Inflammatory macrophage treated with lipopolysaccharide for 1 hour (primary cell): Measurements from ENCODE around the gene PTBP1.

ENCODE experiments used
- DNase-seq, 2 donors: peaks; one replicate each; pipeline ENCODE4 v3.0.0-alpha.2; 2020 to 2022

PTBP1 gene

DNA sequence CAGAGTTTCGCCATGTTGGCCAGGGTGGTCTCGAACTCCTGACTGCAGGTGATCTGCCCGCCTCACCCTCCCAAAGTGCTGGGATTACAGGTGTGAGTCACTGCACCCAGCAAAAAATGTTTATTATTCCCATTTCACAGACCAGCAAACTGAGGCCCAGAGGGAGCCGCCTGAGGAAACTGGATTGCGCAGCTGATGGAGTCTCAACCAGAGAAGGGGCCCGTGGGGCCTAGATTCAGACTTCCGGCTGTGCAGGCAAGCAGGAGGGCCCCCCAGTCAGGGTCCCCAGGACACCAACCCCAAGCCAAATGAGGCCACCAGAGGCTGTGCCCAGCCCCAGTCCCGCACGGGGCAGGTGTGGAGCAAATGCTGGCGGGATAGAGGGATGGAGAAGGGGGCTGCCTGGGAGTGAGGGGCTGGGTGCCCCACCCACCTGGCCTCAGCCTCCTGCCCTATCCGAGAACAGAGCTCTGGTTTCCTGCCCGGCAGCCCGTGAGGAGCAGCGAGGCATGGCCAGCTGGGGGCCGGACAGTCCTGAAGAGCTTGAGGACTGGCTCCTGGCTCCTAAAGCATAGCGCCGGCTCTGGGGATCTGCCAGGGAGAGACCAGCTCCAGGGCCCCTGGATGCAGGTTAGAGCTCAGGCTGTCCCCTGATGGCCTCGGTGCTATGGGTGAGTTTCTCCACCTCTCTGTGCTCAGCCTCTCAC, 24.4 kb upstream of the PTBP1 start:
- DNase-seq = no peak

DNA sequence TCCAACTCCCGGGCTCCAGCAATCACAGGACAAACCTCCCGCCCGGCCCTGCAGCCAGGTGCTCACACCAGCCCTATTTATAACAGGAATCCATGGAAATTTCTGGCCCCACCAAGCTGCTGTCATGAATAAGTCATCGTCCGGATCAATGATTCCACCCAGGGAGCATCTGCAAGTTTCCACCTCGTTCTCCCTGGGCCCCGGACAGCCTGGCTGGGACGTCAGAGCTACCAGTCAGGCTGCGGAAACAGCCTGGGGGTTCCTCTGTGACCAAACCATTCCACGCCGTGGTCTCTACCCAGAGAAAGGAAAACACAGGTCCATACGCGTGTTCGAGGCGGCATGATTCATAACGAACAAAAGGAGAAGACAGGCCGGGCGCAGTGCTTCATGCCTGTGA, 20.7 kb upstream of the PTBP1 start:
- no peak for DNase-seq

DNA sequence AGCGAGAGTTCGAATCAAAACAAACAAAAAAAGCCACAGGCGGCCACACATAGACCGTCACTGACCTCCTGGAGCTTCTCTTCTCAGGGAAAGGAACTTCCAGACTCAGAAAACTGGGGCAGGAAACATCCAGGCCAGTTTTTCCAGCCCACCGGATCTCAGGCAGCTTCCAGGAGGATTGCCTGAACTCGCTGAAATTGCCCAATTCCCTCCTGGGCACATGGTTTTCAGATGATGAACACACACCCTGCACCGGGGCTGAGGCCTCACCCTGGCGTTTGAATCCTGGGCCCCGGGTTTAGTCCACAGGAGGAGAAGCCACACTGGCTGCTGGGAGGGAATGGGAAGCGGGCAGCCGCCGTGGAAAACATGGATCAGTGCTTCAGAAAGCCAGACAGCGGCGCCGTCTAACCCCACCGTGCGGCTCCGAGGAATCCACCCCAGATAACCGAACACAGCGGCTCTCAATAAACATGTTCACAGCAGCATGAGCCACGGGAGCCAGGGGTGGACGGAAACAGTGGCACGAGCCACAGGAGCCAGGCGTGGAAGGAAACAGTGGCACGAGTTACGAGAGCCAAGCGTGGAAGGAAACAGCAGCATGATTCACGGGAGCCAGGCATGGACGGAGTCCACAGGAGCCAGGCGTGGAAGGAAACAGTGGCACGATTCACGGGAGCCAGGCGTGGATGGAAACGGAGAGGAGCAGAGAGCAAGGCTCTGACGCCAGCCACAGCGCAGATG, 18.2 kb upstream of the PTBP1 start:
- no peak for DNase-seq

DNA sequence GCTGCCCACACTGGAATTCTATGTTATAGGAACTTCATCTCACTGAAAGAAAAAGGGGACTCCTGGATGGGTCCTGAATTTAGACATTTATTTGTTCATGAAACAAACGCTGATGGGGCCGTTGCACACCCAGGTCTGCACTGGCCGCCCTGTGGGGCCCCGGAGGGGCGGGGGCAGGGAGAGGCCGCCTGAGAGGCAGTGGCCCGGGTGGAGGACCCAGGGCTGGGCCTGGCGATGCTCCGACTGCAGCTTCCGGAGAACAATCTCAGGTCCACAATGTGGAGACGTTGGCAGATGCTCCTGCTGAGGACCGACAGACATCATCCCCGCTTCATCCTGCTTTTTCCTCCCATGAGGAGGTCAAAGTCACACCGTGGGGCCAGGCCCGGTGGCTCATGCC, 16.3 kb upstream of the PTBP1 start:
- DNase-seq = no peak

DNA sequence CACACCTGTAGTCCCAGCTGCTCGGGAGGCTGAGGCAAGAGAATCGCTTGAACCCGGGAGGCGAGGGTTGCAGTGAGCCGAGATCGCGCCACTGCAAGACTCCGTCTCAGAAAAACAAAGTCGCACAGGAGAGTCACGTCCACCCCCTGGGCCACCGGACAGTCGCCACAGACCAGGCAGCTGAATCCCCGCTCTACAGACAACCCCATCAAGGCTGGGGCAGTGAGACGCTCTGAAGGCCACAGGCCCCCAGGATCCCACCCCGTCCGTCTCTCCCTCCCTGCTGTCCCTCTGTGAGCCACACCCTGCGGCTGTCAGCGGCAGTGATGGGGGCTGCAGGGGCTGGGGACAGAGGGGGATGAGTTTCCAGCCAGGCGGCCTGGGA, 15.5 kb upstream of the PTBP1 start:
- no peak for DNase-seq

DNA sequence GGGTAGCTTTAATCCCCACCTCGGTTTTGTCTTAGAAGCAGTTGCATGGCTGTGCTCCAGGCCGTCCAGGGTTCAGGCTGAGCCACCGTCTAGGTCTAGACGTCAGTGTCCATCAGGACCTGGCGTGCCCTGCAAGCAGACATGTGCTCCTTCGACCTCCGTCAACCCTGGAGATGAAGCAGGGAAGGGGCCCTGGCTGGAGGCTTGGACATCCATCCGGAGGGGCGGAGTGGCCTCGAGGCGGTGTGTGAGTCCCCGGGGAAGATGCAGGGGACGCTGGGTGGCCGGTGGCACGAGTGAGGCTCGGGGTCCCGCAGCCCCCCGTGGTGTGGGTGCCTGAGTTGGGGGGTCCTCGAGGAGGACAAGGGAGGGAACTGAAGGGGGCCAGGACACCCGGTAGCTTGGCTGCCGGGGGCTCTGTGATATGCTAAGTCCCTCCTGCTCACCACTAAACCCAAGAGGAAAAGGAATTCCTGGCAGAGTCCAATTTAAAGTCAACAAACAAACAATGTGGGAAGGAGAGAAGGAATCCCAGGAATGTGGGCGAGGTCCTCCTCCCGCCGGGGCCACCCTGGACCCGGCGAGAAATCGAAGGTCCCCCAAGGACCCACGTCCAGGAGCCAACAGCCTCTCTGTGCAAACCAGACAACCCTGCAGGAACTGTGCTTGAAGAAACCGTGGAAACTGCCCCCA, 14.9 kb upstream of the PTBP1 start:
- DNase-seq = no peak

DNA sequence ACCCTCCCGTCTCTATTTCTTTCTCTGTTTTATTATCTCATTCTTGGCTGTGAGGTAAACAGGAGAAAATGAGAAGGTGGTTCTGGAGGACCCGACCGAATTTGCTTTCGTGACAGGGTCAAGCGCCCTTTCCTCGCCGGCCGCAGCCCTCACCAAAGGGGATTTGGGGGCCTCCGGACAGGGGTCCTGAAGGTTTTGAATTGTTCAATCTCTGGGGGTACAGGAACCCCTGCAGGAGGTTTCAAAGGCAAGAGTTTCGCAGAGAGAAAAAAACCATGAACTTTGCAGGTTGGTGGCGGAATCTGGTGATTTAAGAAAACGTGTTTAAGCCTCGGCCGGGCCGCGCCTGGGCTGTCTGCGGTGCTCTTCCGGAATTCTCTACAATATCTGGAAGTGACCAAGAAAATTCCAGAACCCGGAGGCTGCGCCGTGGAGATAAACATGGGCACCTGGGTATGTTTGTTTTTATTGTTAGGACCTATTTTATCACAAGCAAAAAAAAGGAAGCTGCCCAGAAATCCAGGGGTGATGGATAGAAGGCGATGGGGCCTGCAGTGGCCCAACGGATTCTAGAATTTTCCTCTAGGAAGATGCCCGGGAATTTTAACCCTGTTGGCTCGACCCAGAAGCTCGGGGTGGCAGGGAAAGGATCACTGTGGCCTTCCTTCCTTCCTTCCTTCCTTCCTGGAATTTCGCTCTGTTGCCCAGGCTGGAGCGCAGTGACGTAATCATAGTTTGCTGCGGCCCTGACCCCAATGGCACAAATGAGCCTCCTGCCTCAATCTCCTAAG, 14.2 kb upstream of the PTBP1 start:
- DNase-seq = no peak

DNA sequence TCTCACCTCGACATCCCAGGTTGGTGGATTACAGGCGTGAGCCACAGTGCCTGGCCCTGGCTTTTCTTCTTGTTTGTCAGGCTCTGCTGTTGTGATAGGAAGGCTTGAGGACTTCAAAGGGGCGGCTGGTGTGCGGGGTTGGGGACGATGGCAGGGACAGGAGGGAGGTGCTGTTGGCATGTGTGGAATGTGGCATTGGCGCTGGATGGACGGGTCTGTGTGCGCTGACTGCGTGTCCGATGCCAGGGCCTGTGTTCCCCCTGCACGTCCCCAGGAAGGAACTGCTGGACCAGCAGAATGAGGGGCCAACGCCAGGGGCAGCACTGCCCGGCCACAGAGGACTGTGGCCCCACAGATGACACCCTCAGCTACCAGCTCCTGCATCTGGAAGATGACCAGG, 12.7 kb upstream of the PTBP1 start:
- DNase-seq = no peak

DNA sequence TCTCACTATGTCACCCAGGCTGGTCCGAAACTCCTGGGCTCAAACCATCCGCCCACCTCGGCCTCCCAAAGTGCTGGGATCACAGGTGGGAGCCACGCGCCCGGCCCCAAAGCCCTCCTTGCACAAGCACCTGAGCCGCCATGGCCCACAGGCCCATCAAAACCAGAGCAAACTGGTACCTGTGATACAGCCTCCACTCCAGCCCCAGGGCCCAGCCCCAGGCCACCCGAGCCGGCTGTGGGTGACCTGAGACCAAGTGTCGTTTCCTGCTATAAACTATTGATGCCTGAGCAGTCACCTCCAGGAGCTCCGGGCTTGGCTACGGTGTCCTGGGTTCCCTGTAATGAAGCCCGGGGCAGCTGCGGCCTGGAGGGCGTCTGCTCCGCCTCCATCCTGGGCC, 9.7 kb upstream of the PTBP1 start:
- no peak for DNase-seq

DNA sequence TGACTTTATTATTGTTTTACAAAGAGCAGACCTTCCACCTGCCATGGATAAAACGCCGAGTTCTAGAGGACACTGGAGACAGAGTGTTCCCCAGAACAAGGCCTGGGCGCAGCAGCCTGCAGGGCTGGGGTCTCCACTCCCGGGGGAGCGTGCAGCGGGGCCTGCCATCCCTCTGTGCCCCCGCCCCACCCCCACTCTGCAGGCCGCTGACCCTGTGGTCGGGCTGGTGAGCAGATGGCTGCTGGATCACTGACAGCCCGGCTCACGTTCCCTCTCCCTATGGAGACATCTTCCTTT, 8.6 kb upstream of the PTBP1 start:
- no peak for DNase-seq

DNA sequence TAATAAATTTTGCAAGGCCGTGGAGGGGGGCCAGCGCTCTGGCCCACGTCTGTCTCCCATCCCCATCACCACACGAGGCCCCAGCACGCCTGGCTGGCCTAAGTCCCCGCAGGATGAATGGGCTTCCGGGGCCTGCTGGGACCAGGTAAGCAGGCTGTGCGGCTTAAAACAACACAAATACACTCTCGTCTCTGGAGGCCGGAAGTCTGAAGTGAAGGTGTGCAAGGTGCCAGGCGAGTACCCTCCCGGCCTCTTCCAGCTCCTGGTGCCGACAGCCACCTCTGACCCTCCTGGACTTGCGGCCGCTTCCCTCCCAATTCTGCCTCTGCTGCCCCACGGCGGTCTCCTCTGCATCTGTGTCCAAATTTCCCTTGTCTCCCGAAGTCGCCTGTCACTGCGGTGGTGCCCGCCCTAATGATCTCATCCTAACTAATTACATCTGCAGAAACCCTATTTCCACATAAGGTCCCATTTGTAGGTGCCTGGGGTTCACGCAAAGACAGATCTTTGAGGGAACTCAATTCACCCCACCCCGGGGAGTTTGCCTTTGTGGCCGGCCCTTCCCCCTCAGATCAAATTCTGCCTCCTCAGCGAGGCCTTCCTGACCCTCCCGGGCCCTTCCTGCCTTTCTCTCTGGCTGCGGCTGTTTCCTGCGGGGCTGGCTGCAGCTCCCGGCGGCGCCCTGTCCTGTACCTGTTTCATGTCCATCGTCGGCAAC, 8.1 kb upstream of the PTBP1 start:
- DNase-seq = peak; percentile 33 to 55

DNA sequence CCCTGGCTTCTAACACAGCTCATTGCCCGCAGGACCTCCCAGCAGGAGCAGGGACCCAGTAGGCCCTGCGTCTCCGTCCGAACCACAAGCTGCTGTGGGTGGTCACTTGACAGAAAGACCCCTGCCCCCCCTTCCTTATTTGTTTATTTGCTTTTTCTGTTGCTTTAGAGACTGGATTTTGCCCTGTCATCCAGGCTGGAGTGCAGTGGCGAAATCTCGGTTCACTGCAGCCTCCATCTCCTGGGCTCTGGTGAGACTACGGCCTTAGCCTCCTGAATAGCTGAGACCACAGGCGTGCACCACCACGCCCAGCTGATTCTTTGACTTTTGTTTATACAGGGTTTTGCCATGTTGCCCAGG, 7.6 kb upstream of the PTBP1 start:
- DNase-seq = no peak

DNA sequence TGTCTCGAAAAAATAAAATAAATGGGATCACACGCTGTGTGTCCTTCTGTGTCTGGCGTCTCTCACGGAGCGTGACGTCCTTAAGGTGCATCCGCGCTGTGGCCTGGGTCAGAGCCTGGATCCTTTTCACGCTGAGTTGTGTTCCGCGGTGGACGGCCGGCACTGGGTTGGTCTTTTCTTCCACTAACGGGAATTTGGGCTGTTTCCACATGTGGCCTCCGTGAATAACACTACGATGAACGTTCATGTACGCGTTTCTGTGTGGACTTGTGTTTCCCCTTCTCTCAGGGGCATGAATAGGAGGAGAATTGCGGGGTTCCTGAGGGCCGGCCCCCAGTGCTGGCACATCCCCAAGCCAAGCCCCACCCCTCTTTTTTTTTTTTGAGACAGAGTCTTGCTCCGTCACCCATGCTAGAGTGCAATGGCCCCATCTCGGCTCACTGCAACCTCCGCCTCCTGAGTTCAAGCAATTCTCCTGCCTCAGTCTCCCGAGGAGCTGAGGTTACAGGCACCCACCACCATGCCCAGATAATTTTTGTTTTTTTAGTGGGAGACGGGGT, 6.2 kb upstream of the PTBP1 start:
- no peak for DNase-seq

DNA sequence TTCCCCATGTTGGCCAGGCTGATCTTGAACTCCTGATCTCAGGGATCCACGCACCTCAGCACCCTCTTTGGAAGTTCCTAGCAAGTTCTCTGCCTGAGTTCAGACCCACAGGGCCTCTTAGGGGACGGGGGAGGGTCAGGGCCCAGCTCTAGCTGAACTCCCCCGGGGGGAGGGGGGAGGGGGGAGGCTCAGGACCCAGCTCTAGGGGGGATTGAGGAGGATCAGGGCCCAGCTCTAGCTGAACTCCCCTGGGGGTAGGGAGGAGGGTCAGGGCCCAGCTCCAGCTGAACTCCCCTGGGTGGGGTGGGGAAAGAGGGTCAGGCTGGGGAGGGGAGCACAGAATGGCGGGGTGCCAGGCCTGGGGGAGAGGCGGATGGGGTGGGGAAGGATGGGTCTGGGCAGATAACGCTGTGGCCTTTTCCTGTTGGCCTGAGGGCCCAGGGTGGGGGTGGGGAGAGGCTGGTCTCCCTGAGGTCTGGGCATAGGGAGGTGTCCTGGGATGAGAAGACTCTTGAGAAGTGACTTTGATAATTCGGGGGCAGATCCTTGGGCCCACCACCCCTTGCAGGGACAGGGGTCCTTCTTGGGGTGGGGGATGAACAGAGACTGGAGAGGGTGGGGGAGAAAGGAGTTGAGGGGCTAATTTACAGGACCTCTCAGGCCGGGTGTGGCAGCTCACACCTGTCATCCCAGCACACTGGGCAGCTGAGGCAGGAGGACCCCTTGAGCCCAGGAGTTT, 5.5 kb upstream of the PTBP1 start:
- DNase-seq = no peak

DNA sequence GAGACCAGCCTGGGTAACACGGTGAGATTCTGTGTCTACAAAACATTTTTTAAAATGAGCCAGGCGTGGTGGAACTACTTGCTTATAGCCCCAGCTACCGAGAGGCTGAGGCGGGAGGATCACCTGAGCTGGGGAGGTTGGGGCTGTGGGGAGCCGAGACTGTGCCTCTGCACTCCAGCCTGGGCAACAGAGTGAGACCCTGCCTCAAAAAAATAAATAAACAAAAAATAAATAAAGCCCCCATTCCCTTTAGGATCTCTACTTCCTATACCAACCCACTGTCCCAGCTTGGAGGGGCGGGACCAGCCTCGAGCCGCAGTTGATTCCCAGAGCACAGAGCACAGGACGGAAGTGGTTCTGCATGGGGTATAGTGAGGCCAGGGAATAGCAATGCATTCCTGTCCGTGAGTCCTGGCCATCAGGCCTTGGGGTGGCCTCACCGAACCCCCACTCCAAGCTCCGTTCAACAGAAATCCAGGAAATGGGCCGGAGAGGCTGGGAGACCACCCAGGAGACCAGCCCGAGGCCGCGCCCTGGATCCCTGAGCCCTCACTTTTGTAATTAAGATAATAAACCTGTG, 4.9 kb upstream of the PTBP1 start:
- DNase-seq = no peak

DNA sequence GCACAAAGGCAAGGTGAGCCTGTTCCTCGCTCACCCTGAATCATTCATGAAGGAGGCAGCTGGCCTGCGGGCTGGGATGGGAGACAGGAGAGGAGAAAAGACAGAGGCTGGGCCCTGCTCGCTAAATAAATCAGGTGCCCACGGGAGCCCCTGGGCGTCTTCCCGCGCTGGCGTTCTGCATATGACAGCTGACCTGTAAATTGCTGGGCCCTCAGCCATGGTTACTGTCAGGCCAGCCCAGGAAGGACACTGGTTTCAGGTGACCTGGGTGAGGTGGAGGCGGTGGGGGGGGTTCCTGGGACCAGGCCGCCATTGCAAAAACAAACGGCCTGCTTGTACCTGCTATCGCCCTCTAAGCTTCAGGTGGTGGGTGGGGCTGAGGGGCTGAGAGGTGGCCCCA, 3.4 kb upstream of the PTBP1 start:
- no peak for DNase-seq

DNA sequence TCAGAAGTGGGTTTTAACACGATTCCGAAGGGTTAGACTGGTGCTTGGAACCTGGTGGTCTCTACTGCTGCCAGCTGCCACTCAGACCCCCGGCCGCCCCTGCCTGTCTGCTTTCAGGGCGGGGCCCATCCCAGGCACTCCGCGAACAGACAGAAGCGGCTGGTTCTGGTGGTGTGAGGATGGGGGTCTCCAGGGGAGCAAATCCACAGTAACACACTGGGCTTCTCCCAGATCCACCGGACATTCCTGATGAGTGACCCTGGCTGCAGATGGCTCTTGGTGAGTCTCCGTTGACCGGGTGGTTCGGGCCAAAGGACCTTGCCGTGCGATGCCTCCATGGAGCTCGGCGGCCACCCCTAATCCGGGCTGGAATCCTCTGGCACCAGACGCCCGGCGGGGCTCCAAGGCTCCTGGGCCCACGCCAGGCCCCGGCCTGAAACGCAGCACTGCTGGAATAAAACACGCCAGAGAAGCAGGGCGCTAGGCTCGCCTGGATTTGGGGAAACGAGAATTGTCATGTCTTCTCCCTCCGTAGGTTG, 2.1 kb upstream of the PTBP1 start:
- no peak for DNase-seq

DNA sequence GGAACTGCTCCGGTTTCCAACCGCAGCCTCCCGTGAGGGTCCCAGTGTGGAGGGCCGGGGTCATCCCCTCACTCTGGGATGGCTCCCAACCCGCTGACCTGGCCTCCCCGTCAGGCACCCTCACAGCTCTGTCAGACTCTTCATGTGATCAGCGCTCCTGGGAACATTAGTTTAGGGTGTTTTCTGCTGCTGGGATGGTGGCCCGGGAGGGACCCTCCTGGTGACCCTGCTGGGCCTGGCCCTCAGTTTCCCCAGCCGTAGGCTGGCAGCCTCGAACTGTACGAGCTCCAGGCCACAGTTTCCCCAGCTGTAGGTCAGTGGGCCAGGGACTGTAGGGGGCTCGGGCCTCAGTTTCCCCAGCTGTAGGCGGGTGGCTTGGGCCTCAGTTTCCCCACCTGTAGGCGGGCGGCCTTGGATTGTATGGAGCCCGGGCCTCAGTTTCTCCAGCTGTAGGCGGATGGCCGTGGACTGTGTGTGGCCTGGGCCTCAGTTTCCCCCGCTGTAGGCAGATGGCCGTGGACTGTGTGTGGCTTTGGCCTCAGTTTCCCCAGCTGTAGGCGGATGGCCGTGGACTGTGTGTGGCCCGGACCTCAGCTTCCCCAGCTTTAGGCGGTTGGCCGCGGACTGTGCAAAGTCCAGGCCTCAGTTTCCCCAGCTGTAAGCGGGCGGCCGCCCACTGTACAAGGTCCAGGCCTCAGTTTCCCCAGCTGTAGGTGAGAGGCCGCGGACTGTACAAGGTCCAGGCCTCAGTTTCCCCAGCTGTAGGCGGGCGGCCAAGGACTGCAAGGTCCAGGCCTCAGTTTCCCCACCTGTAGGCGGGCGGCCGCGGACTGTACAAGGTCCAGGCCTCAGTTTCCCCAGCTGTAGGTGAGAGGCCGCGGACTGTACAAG, 1.3 kb upstream of the PTBP1 start:
- no peak for DNase-seq

DNA sequence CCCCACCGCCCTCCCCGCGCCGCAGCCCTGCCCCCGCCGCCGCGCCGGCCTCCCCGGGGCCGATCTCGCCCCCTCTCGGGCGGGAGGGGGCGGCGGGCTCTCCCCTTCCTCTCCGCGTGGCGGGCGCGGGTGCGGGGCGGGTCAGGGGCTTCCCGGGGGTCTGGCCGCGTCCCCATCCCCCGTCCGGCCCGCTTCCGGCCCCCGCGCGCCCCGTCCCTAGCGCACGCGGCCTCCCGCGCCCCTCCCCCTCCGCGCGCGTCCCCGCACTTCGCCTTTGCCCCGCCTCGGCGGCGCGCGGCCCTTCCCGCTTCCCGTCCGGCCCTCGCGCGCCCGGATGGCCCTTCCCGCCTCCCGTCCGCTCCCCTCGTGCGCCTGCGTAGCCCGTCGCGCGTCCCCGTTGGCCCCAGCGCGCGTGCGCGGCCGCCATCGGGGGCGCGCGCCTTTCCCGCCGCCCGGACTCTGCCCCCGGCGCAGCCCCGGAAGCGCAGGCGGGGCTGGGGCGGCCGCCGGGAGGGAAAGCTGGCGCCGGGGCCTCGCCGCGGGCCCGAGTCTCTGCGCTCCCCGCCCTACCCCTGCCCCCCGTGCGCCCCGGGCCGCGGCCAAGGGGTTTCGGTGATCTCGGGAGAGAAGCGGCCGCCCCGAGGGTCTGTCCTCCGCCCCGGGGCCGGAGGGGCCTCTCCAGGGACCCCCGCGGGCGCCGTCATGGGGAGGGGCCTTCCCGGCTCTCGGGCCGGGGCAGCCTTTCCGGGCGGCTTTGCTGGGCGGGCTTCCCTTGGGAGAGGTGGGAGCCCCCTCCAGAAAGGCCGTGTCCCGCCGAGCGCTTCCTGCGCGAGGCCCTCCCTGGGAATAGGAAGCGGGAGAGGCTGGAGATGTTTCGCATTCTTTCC, 519 bp downstream of the PTBP1 start:
- DNase-seq = peak; percentile 86 to 95
